GM18520 (cell line): Measurements from ENCODE around the gene CTXND1.
"Not testable (repeated sequence)": the region's sequence is repeated elsewhere in the genome, so short reads cannot be mapped to it uniquely, and the experiment has no call there.

ENCODE experiments used
- ATAC-seq: cut with Tn5 transposase; IDR thresholded peaks from one replicate; pipeline ENCODE4 v1.9.1; 2021; ENCODE audit not compliant: unreplicated experiment

CTXND1 gene

GRCh38 chr15:80161468-80162016 lies 90.5 kb downstream of the CTXND1 start:
- no peak for ATAC-seq

GRCh38 chr15:80160570-80161156 lies 91.3 kb downstream of the CTXND1 start:
- no peak for ATAC-seq

DNA sequence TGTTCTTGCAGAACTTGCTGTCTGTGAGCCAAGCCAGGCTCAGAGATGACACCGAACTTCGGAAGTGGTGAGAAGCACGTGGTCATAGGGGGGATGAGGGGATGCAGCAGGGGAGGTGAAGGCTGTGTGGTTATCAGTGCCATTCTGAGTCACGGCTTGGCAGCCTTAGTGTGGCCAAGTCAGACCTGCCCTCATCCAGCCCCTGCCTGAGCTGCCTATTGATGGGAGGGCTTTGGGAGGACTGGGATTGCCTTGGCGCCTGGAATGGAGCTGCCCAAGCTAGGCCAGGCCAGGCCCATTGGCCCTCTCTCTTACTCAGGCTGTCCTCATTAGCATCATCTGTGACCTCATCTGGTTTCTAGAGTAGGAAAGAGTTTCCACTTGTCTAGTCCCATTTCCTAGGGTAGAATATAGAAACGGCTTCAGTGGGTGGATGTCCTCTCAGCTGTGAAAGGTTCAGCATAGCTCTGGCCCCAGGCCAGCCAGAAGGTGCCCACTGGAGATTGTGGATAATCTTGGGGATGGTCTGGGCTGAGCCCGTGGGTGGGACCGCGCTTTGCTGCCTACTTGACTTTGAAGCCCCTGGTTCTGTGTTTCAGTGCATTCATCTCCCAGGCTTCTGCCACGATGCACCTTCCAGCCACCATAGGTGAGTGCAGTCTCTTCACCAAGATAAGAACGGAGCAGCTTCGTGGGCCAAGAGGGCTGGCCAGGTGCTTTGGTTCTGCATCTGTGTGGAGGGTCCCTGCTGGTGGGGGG lies 92.0 kb downstream of the CTXND1 start:
- no peak for ATAC-seq

- ATAC-seq: no peak
Observed at GRCh38 chr15:80159301-80159700, 92.7 kb downstream of the CTXND1 start.

- no peak for ATAC-seq
Observed at GRCh38 chr15:80157215-80157614, 94.8 kb downstream of the CTXND1 start.

DNA sequence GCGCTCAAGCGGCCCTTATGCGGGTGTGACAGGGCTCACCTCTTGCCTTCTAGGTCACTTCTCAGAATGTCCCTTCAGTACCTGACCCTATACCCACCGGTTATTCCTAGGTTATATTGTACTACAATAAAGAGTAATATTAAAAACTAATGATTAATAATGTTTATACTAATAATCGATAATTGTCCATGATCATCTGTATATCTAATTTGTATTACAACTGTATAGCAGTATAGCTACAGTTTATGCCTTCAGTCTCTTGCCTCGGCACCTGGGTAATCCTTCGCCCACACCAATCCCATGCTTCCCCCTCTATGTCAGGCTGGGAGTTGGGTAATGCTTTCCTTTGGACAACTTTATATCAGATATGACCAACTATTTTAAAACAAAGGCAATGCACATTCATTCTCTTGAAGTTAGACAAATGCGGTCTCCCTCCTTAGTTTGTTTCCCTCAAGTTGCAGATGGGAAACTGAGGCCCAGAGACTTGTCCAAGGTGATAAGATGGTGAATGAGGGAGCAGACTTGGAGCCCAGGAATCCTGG lies 95.8 kb downstream of the CTXND1 start:
- ATAC-seq: no peak

DNA sequence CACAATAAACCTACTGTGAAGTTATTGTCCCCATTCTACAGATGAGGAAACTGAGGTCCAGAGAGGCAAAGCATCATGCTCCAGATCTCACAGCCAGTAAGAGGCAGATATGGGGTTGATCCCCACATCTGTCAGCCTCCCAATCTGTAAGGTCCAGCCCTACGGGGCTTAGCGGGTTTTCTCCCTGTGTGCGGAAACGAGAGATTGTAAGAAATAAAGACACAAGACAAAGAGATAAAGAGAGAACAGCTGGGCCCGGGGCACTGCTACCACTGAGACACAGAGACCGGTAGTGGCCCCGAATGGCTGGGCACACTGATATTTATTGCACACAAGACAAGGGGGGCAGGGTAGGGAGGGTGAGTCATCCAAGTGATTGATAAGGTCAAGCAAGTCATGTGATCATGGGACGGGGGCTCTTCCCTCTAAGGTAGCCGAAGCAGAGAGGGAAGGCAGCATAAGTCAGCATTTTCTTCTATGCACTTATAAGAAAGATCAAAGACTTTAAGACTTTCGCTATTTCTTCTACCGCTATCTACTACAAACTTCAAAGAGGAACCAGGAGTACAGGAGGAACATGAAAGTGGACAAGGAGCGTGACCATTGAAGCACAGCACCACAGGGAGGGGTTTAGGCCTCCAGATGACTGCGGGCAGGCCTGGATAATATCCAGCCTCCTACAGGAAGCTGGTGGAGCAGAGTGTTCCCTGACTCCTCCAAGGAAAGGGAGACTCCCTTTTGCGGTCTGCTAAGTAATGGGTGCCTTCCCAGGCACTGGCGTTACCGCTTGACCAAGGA lies 96.4 kb downstream of the CTXND1 start:
- not testable (repeated sequence) for ATAC-seq

DNA sequence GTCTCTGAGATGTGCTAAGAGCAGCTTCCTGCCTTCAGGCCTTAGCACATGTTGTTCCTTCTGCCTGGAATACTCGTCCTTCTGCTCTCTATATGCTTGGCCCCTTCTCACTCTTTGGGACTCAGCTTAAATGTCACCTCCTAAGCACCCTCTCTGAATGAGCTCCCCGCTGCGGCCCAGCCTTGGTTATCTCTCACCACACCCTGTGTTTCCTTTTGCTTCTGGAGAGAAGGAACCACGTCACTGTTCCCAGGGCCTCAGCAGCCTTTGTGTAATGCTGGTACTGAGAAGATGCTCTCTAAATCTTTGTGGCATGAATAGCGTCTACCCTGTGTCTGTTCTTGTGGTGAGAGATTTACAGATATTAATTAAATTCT lies 97.0 kb downstream of the CTXND1 start:
- ATAC-seq: no peak

GRCh38 chr15:80154336-80154735 lies 97.7 kb downstream of the CTXND1 start:
- ATAC-seq: no peak

DNA sequence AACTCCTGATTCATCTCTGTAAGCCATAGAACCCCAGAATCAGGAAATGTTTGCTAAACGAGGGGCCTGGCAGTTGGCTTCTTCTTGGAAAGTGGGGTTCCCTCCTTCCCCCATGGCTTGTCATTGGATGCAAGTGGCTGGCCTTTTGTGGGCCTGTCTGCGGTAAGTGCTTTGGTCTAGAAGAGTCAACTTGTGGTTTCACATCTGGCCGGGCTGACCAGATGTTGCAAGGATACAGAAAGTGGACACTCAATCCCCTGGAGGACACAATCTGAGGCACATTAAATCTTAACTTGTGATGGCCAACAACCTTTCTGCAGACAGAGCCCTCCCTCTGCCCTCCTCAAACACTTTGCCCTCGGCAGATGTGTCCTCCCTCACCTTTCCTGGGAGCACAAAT lies 98.1 kb downstream of the CTXND1 start:
- ATAC-seq: no peak

- no peak for ATAC-seq
Observed at GRCh38 chr15:80152896-80153876, 98.8 kb downstream of the CTXND1 start, which contains the start of gene FAH. Gene FAH (plus strand): TSS chr15:80152999. CDS start chr15:80153055, 56 bp downstream.

DNA sequence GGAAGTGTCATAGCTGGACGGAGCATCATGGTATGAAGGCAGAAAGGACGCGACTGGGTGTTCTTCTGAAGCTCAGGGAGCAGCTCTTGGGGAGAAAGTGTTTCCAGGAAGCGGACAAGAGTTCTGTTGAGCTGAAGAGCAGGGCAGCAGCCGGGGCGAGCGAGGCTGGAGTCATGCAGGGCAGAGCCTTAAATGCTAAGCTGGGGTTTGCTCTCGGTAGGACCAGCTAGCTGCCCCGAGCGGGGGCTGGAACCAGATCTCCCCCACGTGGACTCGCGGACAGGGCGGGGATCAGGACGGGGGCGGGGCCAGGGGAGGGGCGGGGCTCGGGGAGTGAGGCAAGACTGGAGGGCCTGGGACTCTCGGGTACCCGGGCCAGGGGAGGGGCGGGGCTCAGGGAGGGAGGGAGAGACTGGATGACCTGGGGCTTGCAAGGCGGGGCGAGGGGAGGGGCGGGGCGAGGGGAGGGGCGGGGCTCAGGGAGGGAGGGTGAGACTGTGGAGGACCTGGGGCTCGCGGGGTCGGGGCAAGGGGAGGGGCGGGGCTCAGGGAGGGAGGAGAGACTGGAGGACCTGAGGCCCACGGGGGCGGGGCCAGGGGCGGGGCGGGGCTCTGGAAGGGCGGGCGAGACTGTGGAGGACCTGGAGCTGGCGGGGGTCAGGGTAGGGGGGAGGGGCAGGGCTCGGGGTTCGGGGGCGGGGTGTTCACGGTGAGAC lies 99.7 kb downstream of the CTXND1 start:
- ATAC-seq: no peak

DNA sequence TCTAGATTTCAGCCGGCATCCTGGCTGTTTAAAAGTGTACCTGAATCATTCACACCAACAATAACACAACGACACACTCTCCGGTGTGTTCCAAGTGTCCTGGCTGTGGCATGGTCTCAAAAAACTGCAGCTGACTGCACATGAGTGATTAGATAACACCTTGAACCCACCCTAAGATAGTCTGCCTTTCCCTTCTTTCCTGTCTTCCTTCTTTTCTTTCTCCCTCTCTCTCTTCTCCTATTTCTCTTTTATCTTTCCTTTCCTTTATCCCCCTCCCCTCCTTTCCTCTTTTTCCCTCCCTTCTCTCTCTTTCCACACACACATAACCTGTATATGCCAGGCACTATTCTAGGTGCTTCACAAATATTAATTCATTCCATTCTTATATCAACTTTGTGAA lies 100.4 kb downstream of the CTXND1 start:
- no peak for ATAC-seq

DNA sequence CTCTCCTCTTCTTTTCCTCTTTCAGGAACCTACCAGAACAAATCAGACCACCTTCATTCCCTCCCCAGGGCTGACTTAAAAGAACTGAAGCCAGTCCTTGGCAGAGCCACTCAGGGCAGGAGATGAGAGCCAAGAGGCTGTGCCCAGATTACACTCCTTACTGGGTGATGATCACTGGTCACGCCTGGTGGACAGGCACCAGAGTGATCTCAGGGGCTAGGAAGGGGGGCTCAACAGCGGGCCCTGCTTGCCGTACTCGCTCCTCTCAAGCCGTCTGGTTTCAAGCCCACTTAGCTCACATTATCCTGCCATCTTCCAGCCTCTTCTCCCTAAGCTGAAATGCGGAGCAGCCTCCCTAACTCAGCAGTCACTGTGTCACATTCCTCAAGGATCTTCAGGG lies 100.9 kb downstream of the CTXND1 start:
- ATAC-seq: no peak
